Coronary artery (tissue), 2 donors: ENCODE results near the gene TKT.
"Not testable (repeated sequence)": the region's sequence is repeated elsewhere in the genome, so short reads cannot be mapped to it uniquely, and the experiment has no call there.

Experiments used
- DNase-seq: peaks from one replicate; pipeline ENCODE4 v3.0.0-alpha.2; 2017; ENCODE audit warnings: low spot score
- H3K27ac ChIP-seq, 2 donors: fragments of 200-600 bp; sonication (generic); one replicate each; pipeline ENCODE4 v1.5.1; 2016 to 2019
- H3K4me3 ChIP-seq: fragments of 200-600 bp; sonication (generic); 2 replicates; pipeline ENCODE4 v1.5.1; 2016; ENCODE audit warnings: mild to moderate bottlenecking, moderate library complexity
- TF ChIP-seq, protein P1 (sequence below): fragments of 200-600 bp; sonication (generic); IDR thresholded peaks from one replicate; pipeline ENCODE4 v1.5.1; 2019; ENCODE audit warnings: antibody characterized with exemption

Gene TKT

DNA sequence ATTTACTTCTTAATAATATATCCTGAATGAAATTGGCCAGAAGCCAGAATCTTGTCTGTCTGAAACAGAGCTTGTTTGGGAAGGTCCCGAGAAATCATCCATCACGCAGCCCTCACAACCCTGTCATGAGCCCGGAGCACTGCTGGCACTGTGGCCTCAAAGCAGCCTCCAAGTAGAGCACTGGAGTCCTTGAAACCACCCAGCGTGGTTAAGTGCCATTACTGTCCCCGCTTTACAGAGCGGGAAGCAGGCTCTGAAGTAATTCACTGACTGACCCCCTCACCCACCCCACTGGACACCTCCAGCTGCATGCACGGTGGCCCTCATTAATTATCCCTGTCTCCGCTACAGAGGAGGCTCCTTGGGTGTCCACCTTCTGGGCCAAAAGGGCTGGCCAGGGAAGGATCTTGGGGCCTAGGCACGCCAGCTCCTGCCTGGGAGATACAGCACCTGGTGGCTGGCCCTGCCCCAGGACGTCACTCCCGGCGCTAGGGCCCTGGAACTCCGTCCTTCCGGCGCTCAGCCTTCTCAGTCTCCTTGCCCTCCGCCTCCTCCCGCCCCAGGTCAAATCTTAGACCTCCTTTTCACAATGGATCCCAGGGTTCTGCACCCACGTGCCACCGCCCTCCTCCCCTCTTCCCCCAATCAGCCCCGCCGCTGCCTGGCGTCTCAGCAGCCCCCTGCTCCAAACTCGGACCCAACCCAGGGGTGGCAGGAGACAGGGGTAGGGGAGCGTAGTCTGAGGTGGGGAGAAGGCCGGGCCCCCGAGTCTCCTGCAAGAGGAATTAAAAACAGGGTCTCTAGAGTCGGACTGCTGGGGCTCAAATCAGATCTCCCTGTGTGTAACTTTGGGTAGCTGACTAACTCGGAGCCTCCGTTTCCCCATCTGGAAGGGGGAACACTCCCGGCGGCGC, 1.1 kb downstream of the TKT start:
- TF ChIP-seq, protein P1, sequence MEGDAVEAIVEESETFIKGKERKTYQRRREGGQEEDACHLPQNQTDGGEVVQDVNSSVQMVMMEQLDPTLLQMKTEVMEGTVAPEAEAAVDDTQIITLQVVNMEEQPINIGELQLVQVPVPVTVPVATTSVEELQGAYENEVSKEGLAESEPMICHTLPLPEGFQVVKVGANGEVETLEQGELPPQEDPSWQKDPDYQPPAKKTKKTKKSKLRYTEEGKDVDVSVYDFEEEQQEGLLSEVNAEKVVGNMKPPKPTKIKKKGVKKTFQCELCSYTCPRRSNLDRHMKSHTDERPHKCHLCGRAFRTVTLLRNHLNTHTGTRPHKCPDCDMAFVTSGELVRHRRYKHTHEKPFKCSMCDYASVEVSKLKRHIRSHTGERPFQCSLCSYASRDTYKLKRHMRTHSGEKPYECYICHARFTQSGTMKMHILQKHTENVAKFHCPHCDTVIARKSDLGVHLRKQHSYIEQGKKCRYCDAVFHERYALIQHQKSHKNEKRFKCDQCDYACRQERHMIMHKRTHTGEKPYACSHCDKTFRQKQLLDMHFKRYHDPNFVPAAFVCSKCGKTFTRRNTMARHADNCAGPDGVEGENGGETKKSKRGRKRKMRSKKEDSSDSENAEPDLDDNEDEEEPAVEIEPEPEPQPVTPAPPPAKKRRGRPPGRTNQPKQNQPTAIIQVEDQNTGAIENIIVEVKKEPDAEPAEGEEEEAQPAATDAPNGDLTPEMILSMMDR, result no peak
- no peak for DNase-seq
- H3K27ac ChIP-seq, result peak overlapping the region; percentile 48 to 95
- H3K4me3 ChIP-seq, result peak overlapping the region; percentile 98

DNA sequence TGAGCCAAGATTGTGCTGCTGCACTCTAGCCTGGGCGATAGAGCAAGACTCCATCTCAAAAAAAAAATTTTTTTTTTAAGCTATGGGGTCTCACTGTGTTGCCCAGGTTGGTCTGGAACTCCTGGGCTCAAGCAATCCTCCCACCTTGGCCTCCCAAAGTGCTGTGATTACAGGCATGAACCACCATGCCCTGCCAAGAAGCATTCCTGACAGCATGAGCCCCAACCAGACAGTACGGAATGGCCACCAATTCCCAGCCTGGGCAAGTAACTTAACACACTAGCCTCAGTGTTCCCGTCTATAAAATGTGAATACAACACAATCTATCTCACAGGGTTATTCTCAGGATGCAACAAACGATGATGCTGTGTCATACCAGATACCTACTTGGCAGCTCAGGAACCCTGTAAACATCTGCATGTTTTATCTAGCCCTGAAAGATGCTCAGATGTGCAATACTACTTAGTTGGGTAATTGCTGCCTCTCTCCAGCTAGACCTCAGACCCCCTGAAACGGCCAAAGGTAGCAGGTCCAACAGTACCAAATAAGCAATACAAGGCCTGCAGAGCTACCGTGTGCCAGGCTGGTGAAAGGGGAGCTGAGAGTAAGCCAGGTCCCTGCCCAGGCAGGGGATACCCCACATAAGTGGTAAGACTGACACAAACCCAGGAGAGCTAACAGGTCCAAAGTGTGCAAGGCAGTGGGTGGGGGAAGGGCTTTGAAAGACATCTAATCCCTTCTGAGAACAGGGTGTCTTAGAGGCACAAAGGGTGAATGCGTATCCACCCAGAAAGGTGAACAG, 1.9 kb downstream of the TKT start:
- peak overlapping the region; percentile 48 to 95 for H3K27ac ChIP-seq
- TF ChIP-seq, protein P1, result no peak
- DNase-seq, result no peak
- peak overlapping the region; percentile 98 for H3K4me3 ChIP-seq

DNA sequence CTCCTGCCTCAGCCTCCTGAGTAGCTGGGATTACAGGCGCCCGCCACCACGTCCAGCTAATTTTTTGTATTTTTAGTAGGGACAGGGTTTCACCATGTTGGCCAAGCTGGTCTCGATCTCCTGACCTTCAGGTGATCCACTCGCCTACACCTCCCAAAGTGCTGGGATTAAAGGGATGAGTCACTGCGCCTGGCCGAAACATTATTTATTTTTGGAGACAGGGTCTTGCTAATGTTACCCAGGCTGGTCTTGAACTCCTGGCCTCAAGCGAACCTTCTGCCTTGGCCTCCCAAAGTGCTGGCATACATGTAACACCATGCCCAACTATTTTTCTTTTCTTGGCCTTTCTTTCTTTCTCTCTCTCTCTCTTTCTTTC, 2.9 kb downstream of the TKT start:
- DNase-seq, result not testable (repeated sequence)
- Histone ChIP-seq H3K4me3 (peak overlapping the region; percentile 98), H3K27ac (peak overlapping the region in 1 of 2 donors; percentile 15)

- TF ChIP-seq, protein P1, result no peak
- Histone ChIP-seq H3K27ac (peak overlapping the region in 1 of 2 donors; percentile 5), H3K4me3 (no peak overlapping the region)
- DNase-seq, result no peak
These were observed 3.5 kb downstream of the TKT start for GRCh38 chr3:53252096-53252946.

DNA sequence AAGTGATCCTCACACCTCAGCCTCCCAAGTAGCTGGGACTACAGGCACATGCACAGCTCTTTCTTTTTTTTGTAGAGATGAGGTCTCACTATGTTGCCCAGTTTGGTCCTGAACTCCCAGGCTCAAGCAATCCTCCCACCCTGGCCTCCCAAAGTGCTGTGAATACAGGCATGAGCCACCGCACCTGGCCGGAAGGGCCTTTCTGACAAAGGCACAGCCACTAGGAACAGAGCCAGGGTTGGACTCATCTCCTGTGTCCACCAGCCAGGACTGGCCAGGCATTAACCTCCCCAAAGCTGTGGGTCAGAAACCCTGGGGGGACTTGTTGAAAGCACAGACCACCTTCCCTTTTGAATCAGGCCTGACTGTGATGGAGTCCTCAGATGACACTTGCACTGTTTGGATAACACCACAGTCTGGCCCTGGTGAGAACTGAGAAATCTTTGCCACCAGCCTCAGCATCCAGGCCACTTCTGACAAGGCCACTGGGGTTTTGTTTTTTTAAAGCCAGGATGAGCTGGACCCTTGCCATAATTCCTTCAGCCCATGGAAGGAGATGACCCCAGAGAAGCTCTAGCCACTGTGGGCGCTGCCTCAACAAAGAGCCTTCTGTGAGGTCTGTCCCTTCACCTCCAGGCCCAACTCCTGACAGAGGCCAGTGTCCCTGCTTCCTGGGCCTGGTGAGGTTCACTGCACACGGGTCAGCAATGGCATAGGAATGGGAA, 4.8 kb downstream of the TKT start:
- H3K27ac ChIP-seq, result peak overlapping the region in 1 of 2 donors; percentile 42
- TF ChIP-seq, protein P1, result no peak
- no peak for DNase-seq
- H3K4me3 ChIP-seq, result no peak overlapping the region

- TF ChIP-seq, protein P1, result no peak
- Histone ChIP-seq H3K4me3 (no peak overlapping the region), H3K27ac (peak overlapping the region in 1 of 2 donors; percentile 43)
- no peak for DNase-seq
These were observed 5.4 kb downstream of the TKT start for GRCh38 chr3:53250453-53250852.
